Bladder microvascular endothelial cell (primary cell): Measurements from ENCODE around the gene CPT2. TPM values are rescaled to one million over a fixed set of nuclear protein-coding genes. Genes with fewer than 3 reads are reported as not detected.

ENCODE experiments used
- total RNA-seq: library from RNA; depleted of rRNA; stranded (reverse); fragments of >200 nt; gene quantifications from 2 replicates; pipeline ENCODE4 v1.2.3, GENCODE V29; 2014

CPT2 gene
- 8.3 and 10.1 TPM in 2 replicates for total RNA-seq

GRCh38 chr1:53196485-53197290 is at the start of gene CPT2:
Gene CPT2, plus strand, starts transcription at chr1:53196824. Its CDS starts 120 bp downstream, at chr1:53196944.

GRCh38 chr1:53220171-53220961 is 23.7 kb downstream of the CPT2 start, which contains the start of gene CZIB:
Gene CZIB, minus strand, starts transcription at chr1:53220634. Its CDS starts 59 bp downstream, at chr1:53220575.

GRCh38 chr1:53238197-53239155 is 41.9 kb downstream of the CPT2 start, which contains the start of gene MAGOH:
Gene MAGOH, minus strand, starts transcription at chr1:53238518. Its CDS starts 70 bp downstream, at chr1:53238448.

Other genes starting within 250 kb of the CPT2 start
- under 0.01 and 0.25 TPM in 2 replicates for gene PODN, start 134.6 kb upstream of the CPT2 start, total RNA-seq
- gene SLC1A7, start 54.2 kb upstream of the CPT2 start, total RNA-seq: not detected in 2 replicates
- 34.8 and 53.4 TPM in 2 replicates for gene CZIB, start 23.8 kb downstream of the CPT2 start, total RNA-seq
- 37.2 and 64.3 TPM in 2 replicates for gene MAGOH, start 41.7 kb downstream of the CPT2 start, total RNA-seq
- 14.6 and 24.2 TPM in 2 replicates for gene LRP8, start 131.2 kb downstream of the CPT2 start, total RNA-seq